HepG2 (cell line): ENCODE results near the gene CPNE2. TPM values are rescaled to one million over a fixed set of nuclear protein-coding genes. Genes with fewer than 3 reads are reported as not detected.
A peak's percentile ranks its signal among the peaks of the same experiment; 100 is the strongest.

Source experiments
- ATAC-seq: fragments of 200-7000 bp; cut with Tn5 transposase; 3 replicates; pipeline ENCODE4 v1.9.1; 2020; ENCODE audit warnings: mild to moderate bottlenecking, moderate library complexity
- BruUV-seq: library from RNA; stranded (reverse); fragments of 400-500 nt; replicated peaks from 2 replicates; lab custom pipeline; 2021; lab: Mats Ljungman, UMichigan
- CTCF ChIA-PET: fragments of 300-600 bp; formaldehyde crosslinking; extraction: SDS; loops from one replicate; lab custom pipeline; 2021; ENCODE audit warnings: low total read pairs, inconsistent platforms, low intra/inter-chr PET ratio; lab: Yijun Ruan, JAX
- POLR2A ChIA-PET: fragments of 350-600 bp; sonication (Branson Sonifier 250); formaldehyde crosslinking; loops from one replicate; lab custom pipeline; 2020; ENCODE audit warnings: antibody characterized with exemption, inconsistent platforms; lab: Yijun Ruan, JAX
- DNase-seq: peaks from one replicate; pipeline ENCODE4 v3.0.0-alpha.2; 2015; ENCODE audit warnings: low spot score
- FAIRE-seq: peaks from 3 replicates; lab custom pipeline; 2011; peaks lifted over from hg19 to GRCh38; lab: Jason Lieb, UNC
- H2AFZ ChIP-seq: one replicate; pipeline ENCODE4 v1.6.1; 2011; ENCODE audit warnings: low read length, inconsistent platforms
- H3K27ac ChIP-seq: fragments of 300-600 bp; 3 replicates; pipeline ENCODE4 v1.8.0; 2011; ENCODE audit warnings: mixed run types, mild to moderate bottlenecking, mixed read lengths, low read length, inconsistent platforms; ENCODE audit not compliant: insufficient read depth; ENCODE audit errors: extremely low read length
- H3K27me3 ChIP-seq, 2 experiments: fragments of 200-600 bp in 1 of 2; 2 replicates in 1 of 2; 3 replicates in 1 of 2; pipeline versions ENCODE4 v1.6.0 to v1.8.0; 2011; ENCODE audit warnings: low read length in 2 of 2, mild to moderate bottlenecking in 2 of 2, moderate library complexity in 2 of 2, inconsistent platforms in 1 of 2; ENCODE audit not compliant: insufficient read depth in 2 of 2, control insufficient read depth in 1 of 2
- H3K36me3 ChIP-seq, 2 experiments: fragments of 200-600 bp in 1 of 2; replicated peaks in 1 of 2; 2 replicates in 1 of 2; 3 replicates in 1 of 2; pipeline versions ENCODE4 v1.5.1 to v1.8.0; 2011; ENCODE audit warnings: low read length in 2 of 2, inconsistent platforms in 1 of 2; ENCODE audit not compliant: insufficient read depth in 2 of 2, control insufficient read depth in 1 of 2
- H3K4me1 ChIP-seq: 2 replicates; pipeline ENCODE4 v1.5.1; 2012; ENCODE audit warnings: low read length, inconsistent platforms; ENCODE audit not compliant: insufficient read depth
- H3K4me2 ChIP-seq: 2 replicates; pipeline ENCODE4 v1.6.0; 2011; ENCODE audit warnings: low read depth, low read length, inconsistent platforms
- H3K4me3 ChIP-seq, 3 experiments: fragments of 200-600 bp in 1 of 3; sonication (generic), shearing (Covaris generic) in 1 of 3; replicated peaks in 1 of 3; 2 replicates each; pipeline ENCODE4 v1.5.1; 2011 to 2016; ENCODE audit warnings: low read length in 3 of 3, inconsistent platforms in 2 of 3, low read depth in 2 of 3, mild to moderate bottlenecking in 2 of 3, control low read depth in 1 of 3, mixed read lengths in 1 of 3; ENCODE audit not compliant: insufficient read depth in 1 of 3
- H3K79me2 ChIP-seq: one replicate; pipeline ENCODE4 v1.6.1; 2011; ENCODE audit warnings: low read length, inconsistent platforms; ENCODE audit not compliant: insufficient read depth
- H3K9ac ChIP-seq: 2 replicates; pipeline ENCODE4 v1.6.0; 2011; ENCODE audit warnings: mild to moderate bottlenecking, low read depth, low read length, inconsistent platforms; ENCODE audit not compliant: insufficient read depth
- H3K9me3 ChIP-seq: 2 replicates; pipeline ENCODE4 v1.5.1; 2012; ENCODE audit warnings: mild to moderate bottlenecking, low read length
- H4K20me1 ChIP-seq: 2 replicates; pipeline ENCODE4 v1.6.0; 2011; ENCODE audit warnings: inconsistent platforms, mild to moderate bottlenecking, low read length, moderate library complexity; ENCODE audit not compliant: insufficient read depth
- ELF1 ChIP-seq: sonication (generic); formaldehyde crosslinking; IDR thresholded peaks from 2 replicates; pipeline ENCODE4 v1.4.0; 2020; ENCODE audit warnings: missing genetic modification reagents
- ETV5 ChIP-seq: IDR thresholded peaks from 2 replicates; pipeline ENCODE4 v1.6.1; 2018; ENCODE audit warnings: missing biosample characterization, missing genetic modification reagents, inconsistent platforms, borderline replicate concordance
- FOXA1 ChIP-seq, 2 experiments: fragments of 450-650 bp in 1 of 2; sonication (generic) in 1 of 2; formaldehyde crosslinking in 1 of 2; IDR thresholded peaks; 2 replicates each; pipeline versions ENCODE4 v1.4.0 to v1.6.1; 2016 to 2020; ENCODE audit warnings: missing genetic modification reagents in 1 of 2
- HNRNPUL1 ChIP-seq: fragments of 200-400 bp; formaldehyde crosslinking; IDR thresholded peaks from 2 replicates; pipeline ENCODE4 v1.6.1; 2017; ENCODE audit warnings: low read depth, mild to moderate bottlenecking, low read length, moderate library complexity
- MYC ChIP-seq: sonication (generic); formaldehyde crosslinking; IDR thresholded peaks from 2 replicates; pipeline ENCODE4 v1.9.0; 2021; ENCODE audit warnings: missing genetic modification reagents, borderline replicate concordance
- PBX3 ChIP-seq: sonication (generic); formaldehyde crosslinking; IDR thresholded peaks from 2 replicates; pipeline ENCODE4 v1.8.1; 2023; ENCODE audit warnings: missing genetic modification reagents, inconsistent platforms, borderline replicate concordance
- SP4 ChIP-seq: sonication (generic); formaldehyde crosslinking; IDR thresholded peaks from 2 replicates; pipeline ENCODE4 v1.8.1; 2023; ENCODE audit warnings: mild to moderate bottlenecking, missing genetic modification reagents
- TRIM24 ChIP-seq: sonication (generic); formaldehyde crosslinking; IDR thresholded peaks from 2 replicates; pipeline ENCODE4 v1.8.0; 2022; ENCODE audit warnings: mild to moderate bottlenecking, missing genetic modification reagents
- ZBTB7B ChIP-seq: sonication (generic); formaldehyde crosslinking; IDR thresholded peaks from 2 replicates; pipeline ENCODE4 v1.4.0; 2020; ENCODE audit warnings: missing genetic modification reagents
- ZHX1 ChIP-seq: sonication (generic); formaldehyde crosslinking; IDR thresholded peaks from 2 replicates; pipeline ENCODE4 v1.8.1; 2022; ENCODE audit warnings: low read depth, mild to moderate bottlenecking, missing genetic modification reagents
- ZNF101 ChIP-seq: sonication (generic); formaldehyde crosslinking; IDR thresholded peaks from 2 replicates; pipeline ENCODE4 v1.4.0; 2020; ENCODE audit warnings: mild to moderate bottlenecking, low read depth, missing genetic modification reagents, borderline replicate concordance
- ZNF296 ChIP-seq: sonication (generic); formaldehyde crosslinking; conservative IDR thresholded peaks from 2 replicates; pipeline ENCODE4 v1.5.0; 2020; ENCODE audit warnings: mild to moderate bottlenecking, missing genetic modification reagents
- ZNF567 ChIP-seq: sonication (generic); formaldehyde crosslinking; IDR thresholded peaks from 2 replicates; pipeline ENCODE4 v1.8.1; 2023; ENCODE audit warnings: mild to moderate bottlenecking, missing genetic modification reagents, borderline replicate concordance
- ZNF607 ChIP-seq: sonication (generic); formaldehyde crosslinking; IDR thresholded peaks from 2 replicates; pipeline ENCODE4 v1.5.1; 2020; ENCODE audit warnings: missing genetic modification reagents, mild to moderate bottlenecking, borderline replicate concordance
- ZNF704 ChIP-seq: sonication (generic); formaldehyde crosslinking; IDR thresholded peaks from 2 replicates; pipeline ENCODE4 v1.8.1; 2023; ENCODE audit warnings: mild to moderate bottlenecking, inconsistent platforms, moderate library complexity, missing genetic modification reagents, borderline replicate concordance
- ZNF839 ChIP-seq: sonication (generic); formaldehyde crosslinking; IDR thresholded peaks from 2 replicates; pipeline ENCODE4 v1.4.0; 2020; ENCODE audit warnings: missing genetic modification reagents, mild to moderate bottlenecking, borderline replicate concordance
- ZSCAN29 ChIP-seq: sonication (generic); formaldehyde crosslinking; conservative IDR thresholded peaks from 2 replicates; pipeline ENCODE4 v1.4.0; 2020; ENCODE audit warnings: mild to moderate bottlenecking, missing genetic modification reagents
- WGBS: methylation state at CpG from one replicate; pipeline ENCODE4 v1.1.6; 2017; ENCODE audit warnings: low lambda C conversion rate; 5-methylcytosine and 5-hydroxymethylcytosine counted together
- in situ Hi-C: cut with HindIII; loops from 2 replicates; pipeline ENCODE4 v1.10.0; 2017; ENCODE audit warnings: low pct_unique_long_range_greater_than_20kb; ENCODE audit not compliant: extremely low pct_ligation_motif_present
- intact Hi-C: fragments of 100-400 bp; cut with micrococcal nuclease; formaldehyde crosslinking; loops from one replicate; pipeline ENCODE4 v1.10.0; 2022; ENCODE audit not compliant: unreplicated experiment
- polyA plus RNA-seq, 8 experiments: library from polyadenylated mRNA; depleted of rRNA in 3 of 8; stranded (reverse) in 7 of 8; unstranded in 1 of 8; fragments of >200 nt; fragmentation: Illumina TruSeq in 4 of 8; extraction: Trizol in 4 of 8; gene quantifications; 2 replicates each; pipeline versions ENCODE4 v1.2.1 to v1.2.3, GENCODE V29; 2011 to 2016; ENCODE audit warnings: low read depth in 4 of 8, missing spikeins in 1 of 8, mixed read lengths in 1 of 8; ENCODE audit not compliant: insufficient read depth in 1 of 8
- total RNA-seq, 5 experiments: library from RNA; depleted of rRNA; stranded (reverse); fragments of >200 nt; fragmentation: Illumina TruSeq; extraction: Trizol; gene quantifications; 2 replicates each; pipeline ENCODE4 v1.2.3, GENCODE V29; 2016; ENCODE audit warnings: low read depth in 1 of 5

CPNE2 gene
- total and polyA plus RNA-seq, 2 of the 13 experiments (the other 11 are each of a cell fraction or from before 2014, with no cell fraction given), result 10.6 to 23.3 TPM

GRCh38 chr16:57070424-57070823 lies 22.0 kb upstream of the CPNE2 start:
- ATAC-seq (peak; percentile 19; the same call in 2 of the 3 replicates), DNase-seq (no peak), FAIRE-seq (no peak)
- Histone ChIP-seq H3K9me3 (no peaks in the 10 kb centered on the region), H3K36me3 (no peaks in the 10 kb centered on the region), H3K9ac (no peak overlapping the region), H3K4me1 (no peaks in the 10 kb centered on the region), H3K27ac (no peak overlapping the region), H3K27me3 (peaks cover 0 to 34% of the 10 kb centered on the region in 2 experiments; a peak in 4 of 5 replicates), H4K20me1 (no peaks in the 10 kb centered on the region), H3K79me2 (no peaks in the 10 kb centered on the region), H3K4me2 (no peak overlapping the region), H2AFZ (no peak overlapping the region), H3K4me3 (no peak overlapping the region)
- in situ Hi-C loops, result no loop called here
- POLR2A ChIA-PET, result no interaction called here
- CTCF ChIA-PET, result no interaction called here
- 58% methylated on average over 2 of the region's 2 CpGs for WGBS
- BruUV-seq, result no TSS peak
- intact Hi-C loops, result no loop called here
- no peak for TF ChIP-seq ZNF607 (CRISPR knock-in tag)
- TF ChIP-seq TRIM24 (CRISPR knock-in tag), result no peak
- no peak for TF ChIP-seq SP4
- no peak for TF ChIP-seq MYC (CRISPR knock-in tag)
- TF ChIP-seq HNRNPUL1, result no peak
- no peak for TF ChIP-seq ELF1
- TF ChIP-seq ZNF101 (CRISPR knock-in tag), result no peak
- no peak for TF ChIP-seq ZNF567 (CRISPR knock-in tag)
- no peak for TF ChIP-seq ZNF839 (CRISPR knock-in tag)
- no peak for TF ChIP-seq ZSCAN29 (CRISPR knock-in tag)
- no peak for TF ChIP-seq PBX3 (CRISPR knock-in tag)
- no peak for TF ChIP-seq FOXA1 (IDR thresholded peaks at IDR 0.05)
- TF ChIP-seq FOXA1 (CRISPR knock-in tag; IDR thresholded peaks at IDR 0.05), result no peak
- TF ChIP-seq ZNF296 (CRISPR knock-in tag), result no peak
- no peak for TF ChIP-seq ZNF704
- TF ChIP-seq ETV5 (CRISPR knock-in tag), result no peak
- no peak for TF ChIP-seq ZBTB7B
- TF ChIP-seq ZHX1 (CRISPR knock-in tag), result no peak
